PFSK-1 (cell line): ENCODE measurements around the gene KAT5.

ENCODE experiments used
- FOXP2 ChIP-seq: optimal IDR thresholded peaks from 2 replicates; pipeline ENCODE3; 2011; ENCODE audit warnings: borderline replicate concordance, control low read depth, inconsistent platforms; ENCODE audit not compliant: insufficient read depth; ENCODE audit errors: extremely low read length, extremely low read depth
- POLR2AphosphoS5 ChIP-seq: IDR thresholded peaks from 2 replicates; pipeline ENCODE4 v1.6.1; 2012; ENCODE audit warnings: low read depth, mild to moderate bottlenecking, control low read depth, low read length, moderate library complexity
- REST ChIP-seq, 2 experiments: IDR thresholded peaks; 2 replicates each; pipeline versions ENCODE4 v1.6.1 to v1.8.0; 2011 to 2012; ENCODE audit warnings: low read depth in 2 of 2, low read length in 2 of 2, control low read depth in 1 of 2, inconsistent platforms in 1 of 2, mild to moderate bottlenecking in 1 of 2, moderate library complexity in 1 of 2; ENCODE audit not compliant: insufficient read depth in 1 of 2
- SIN3A ChIP-seq: IDR thresholded peaks from 2 replicates; pipeline ENCODE4 v1.6.1; 2012; ENCODE audit warnings: mild to moderate bottlenecking, low read length, moderate library complexity, borderline replicate concordance; ENCODE audit not compliant: insufficient read depth
- TAF1 ChIP-seq: IDR thresholded peaks from 2 replicates; pipeline ENCODE4 v1.6.1; 2012; ENCODE audit warnings: low read length, control low read depth, borderline replicate concordance; ENCODE audit not compliant: insufficient read depth

KAT5 gene

GRCh38 chr11:65703846-65704245 is 8.2 kb upstream of the KAT5 start:
- TF ChIP-seq TAF1, result no peak
- no peak for TF ChIP-seq SIN3A
- no peak for TF ChIP-seq POLR2AphosphoS5
- no peak for TF ChIP-seq FOXP2
- no peak for TF ChIP-seq REST (IDR thresholded peaks at IDR 0.05; ENCODE audit: insufficient read depth in 1 of 2, low read depth in 2 of 2, low read length in 2 of 2)

GRCh38 chr11:65708451-65708850 is 3.6 kb upstream of the KAT5 start:
- no peak for TF ChIP-seq SIN3A
- no peak for TF ChIP-seq TAF1
- TF ChIP-seq POLR2AphosphoS5, result no peak
- no peak for TF ChIP-seq REST (IDR thresholded peaks at IDR 0.05; ENCODE audit: insufficient read depth in 1 of 2, low read depth in 2 of 2, low read length in 2 of 2)
- no peak for TF ChIP-seq FOXP2

- TF ChIP-seq TAF1 (no peak), SIN3A (no peak), FOXP2 (no peak), REST (IDR thresholded peaks at IDR 0.05; ENCODE audit: insufficient read depth in 1 of 2, low read depth in 2 of 2, low read length in 2 of 2) (no peak), POLR2AphosphoS5 (no peak)
Measured at GRCh38 chr11:65709661-65710060, 2.4 kb upstream of the KAT5 start.

GRCh38 chr11:65710421-65710820 is 1.6 kb upstream of the KAT5 start:
- no peak for TF ChIP-seq FOXP2
- no peak for TF ChIP-seq POLR2AphosphoS5
- TF ChIP-seq REST (IDR thresholded peaks at IDR 0.05; ENCODE audit: insufficient read depth in 1 of 2, low read depth in 2 of 2, low read length in 2 of 2), result no peak
- no peak for TF ChIP-seq SIN3A
- TF ChIP-seq TAF1, result no peak

- no peak for TF ChIP-seq FOXP2
- no peak for TF ChIP-seq POLR2AphosphoS5
- no peak for TF ChIP-seq REST (IDR thresholded peaks at IDR 0.05; ENCODE audit: insufficient read depth in 1 of 2, low read depth in 2 of 2, low read length in 2 of 2)
- no peak for TF ChIP-seq TAF1
- TF ChIP-seq SIN3A, result no peak
Measured at GRCh38 chr11:65712633-65713076, 603 bp downstream of the KAT5 start.
